Measurements from ENCODE around the gene NVL. TPM values are rescaled to one million over a fixed set of nuclear protein-coding genes. Genes with fewer than 3 reads are reported as not detected.

Gene NVL
- polyA plus RNA-seq, 1 of the 3 experiments (the other 2 are of a cell fraction) = 12.4 TPM

DNA sequence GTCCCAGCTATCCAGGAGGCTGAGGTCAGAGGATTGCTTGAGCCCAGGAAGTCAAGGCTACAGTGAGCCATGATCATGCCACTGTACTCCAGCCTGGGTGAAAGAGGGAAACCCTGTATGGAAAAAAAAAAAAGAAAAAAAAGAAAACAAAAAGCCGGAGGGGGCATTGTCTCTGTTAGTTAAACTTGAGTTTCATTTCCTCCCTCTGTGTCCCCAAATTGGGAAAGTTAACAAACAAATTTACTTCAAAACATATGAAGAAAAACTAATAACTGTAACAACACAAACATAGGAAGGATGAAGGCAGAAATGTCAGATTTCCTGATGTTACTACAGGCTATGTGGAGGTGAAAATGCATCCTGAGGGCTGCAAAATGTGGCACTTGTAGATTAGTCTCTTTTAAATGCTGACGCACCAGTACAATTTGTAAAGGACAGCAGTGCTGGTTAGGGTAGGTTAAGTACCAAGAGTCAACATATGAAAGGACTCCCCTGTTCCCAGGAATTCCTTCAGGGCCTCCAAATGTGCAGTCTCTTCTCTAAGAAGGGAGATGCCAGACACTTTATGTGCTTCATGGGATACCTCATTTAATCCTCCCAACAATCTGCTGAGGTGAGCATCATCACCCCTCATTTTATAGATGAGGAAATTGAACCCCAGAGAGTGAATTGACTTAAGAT, 94.0 kb downstream of the NVL start:
- no peaks in the 10 kb centered on the region for H3K27me3 ChIP-seq (ENCODE audit: insufficient read depth)
- no peak for DNase-seq
- POLR2A ChIA-PET = no interaction called here

More for the DNA sequence above, 94.0 kb downstream of the NVL start:
- no peaks in the 10 kb centered on the region for H3K9me3 ChIP-seq
- H3K36me3 ChIP-seq (replicated peaks in 1 of 2; ENCODE audit: control insufficient read depth in 1 of 2, insufficient read depth in 2 of 2, low read length in 1 of 2) = peaks cover 24 to 27% of the 10 kb centered on the region in 2 experiments
- H3K4me3 ChIP-seq (ENCODE audit: low read depth in 2 of 2, low read length in 1 of 2) = no peak overlapping the region
- H3K79me2 ChIP-seq (ENCODE audit: insufficient read depth) = no peaks in the 10 kb centered on the region
- no peaks in the 10 kb centered on the region for H4K20me1 ChIP-seq (ENCODE audit: insufficient read depth)
- no peak overlapping the region for H3K4me2 ChIP-seq
- no peaks in the 10 kb centered on the region for H3K4me1 ChIP-seq (ENCODE audit: control insufficient read depth in 1 of 2, insufficient read depth in 2 of 2, low read depth in 1 of 2, low read length in 1 of 2)
- H3K27ac ChIP-seq (ENCODE audit: low read depth in 2 of 2, low read length in 1 of 2) = no peak overlapping the region
- no peak overlapping the region for H2AFZ ChIP-seq (ENCODE audit: low read depth)
- TF ChIP-seq, protein P1, sequence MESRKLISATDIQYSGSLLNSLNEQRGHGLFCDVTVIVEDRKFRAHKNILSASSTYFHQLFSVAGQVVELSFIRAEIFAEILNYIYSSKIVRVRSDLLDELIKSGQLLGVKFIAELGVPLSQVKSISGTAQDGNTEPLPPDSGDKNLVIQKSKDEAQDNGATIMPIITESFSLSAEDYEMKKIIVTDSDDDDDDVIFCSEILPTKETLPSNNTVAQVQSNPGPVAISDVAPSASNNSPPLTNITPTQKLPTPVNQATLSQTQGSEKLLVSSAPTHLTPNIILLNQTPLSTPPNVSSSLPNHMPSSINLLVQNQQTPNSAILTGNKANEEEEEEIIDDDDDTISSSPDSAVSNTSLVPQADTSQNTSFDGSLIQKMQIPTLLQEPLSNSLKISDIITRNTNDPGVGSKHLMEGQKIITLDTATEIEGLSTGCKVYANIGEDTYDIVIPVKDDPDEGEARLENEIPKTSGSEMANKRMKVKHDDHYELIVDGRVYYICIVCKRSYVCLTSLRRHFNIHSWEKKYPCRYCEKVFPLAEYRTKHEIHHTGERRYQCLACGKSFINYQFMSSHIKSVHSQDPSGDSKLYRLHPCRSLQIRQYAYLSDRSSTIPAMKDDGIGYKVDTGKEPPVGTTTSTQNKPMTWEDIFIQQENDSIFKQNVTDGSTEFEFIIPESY (IDR thresholded peaks at IDR 0.05; ENCODE audit: borderline replicate concordance, low read depth) = no peak
- no peak for TF ChIP-seq CHD2 (IDR thresholded peaks at IDR 0.05; ENCODE audit: low read length, partially characterized antibody)
- TF ChIP-seq, protein P2, sequence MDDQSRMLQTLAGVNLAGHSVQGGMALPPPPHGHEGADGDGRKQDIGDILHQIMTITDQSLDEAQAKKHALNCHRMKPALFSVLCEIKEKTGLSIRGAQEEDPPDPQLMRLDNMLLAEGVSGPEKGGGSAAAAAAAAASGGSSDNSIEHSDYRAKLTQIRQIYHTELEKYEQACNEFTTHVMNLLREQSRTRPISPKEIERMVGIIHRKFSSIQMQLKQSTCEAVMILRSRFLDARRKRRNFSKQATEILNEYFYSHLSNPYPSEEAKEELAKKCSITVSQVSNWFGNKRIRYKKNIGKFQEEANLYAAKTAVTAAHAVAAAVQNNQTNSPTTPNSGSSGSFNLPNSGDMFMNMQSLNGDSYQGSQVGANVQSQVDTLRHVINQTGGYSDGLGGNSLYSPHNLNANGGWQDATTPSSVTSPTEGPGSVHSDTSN (IDR thresholded peaks at IDR 0.05) = no peak
- no peak for TF ChIP-seq YY1 (IDR thresholded peaks at IDR 0.05; ENCODE audit: low read depth)
- no peak for TF ChIP-seq NFIC (IDR thresholded peaks at IDR 0.05; ENCODE audit: borderline replicate concordance)
- TF ChIP-seq POLR2AphosphoS5 (IDR thresholded peaks at IDR 0.05; ENCODE audit: low read depth, low read length) = no peak
- TF ChIP-seq, protein P3, sequence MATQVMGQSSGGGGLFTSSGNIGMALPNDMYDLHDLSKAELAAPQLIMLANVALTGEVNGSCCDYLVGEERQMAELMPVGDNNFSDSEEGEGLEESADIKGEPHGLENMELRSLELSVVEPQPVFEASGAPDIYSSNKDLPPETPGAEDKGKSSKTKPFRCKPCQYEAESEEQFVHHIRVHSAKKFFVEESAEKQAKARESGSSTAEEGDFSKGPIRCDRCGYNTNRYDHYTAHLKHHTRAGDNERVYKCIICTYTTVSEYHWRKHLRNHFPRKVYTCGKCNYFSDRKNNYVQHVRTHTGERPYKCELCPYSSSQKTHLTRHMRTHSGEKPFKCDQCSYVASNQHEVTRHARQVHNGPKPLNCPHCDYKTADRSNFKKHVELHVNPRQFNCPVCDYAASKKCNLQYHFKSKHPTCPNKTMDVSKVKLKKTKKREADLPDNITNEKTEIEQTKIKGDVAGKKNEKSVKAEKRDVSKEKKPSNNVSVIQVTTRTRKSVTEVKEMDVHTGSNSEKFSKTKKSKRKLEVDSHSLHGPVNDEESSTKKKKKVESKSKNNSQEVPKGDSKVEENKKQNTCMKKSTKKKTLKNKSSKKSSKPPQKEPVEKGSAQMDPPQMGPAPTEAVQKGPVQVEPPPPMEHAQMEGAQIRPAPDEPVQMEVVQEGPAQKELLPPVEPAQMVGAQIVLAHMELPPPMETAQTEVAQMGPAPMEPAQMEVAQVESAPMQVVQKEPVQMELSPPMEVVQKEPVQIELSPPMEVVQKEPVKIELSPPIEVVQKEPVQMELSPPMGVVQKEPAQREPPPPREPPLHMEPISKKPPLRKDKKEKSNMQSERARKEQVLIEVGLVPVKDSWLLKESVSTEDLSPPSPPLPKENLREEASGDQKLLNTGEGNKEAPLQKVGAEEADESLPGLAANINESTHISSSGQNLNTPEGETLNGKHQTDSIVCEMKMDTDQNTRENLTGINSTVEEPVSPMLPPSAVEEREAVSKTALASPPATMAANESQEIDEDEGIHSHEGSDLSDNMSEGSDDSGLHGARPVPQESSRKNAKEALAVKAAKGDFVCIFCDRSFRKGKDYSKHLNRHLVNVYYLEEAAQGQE (IDR thresholded peaks at IDR 0.05; ENCODE audit: low read depth, low read length) = no peak
- TF ChIP-seq FOXM1 (IDR thresholded peaks at IDR 0.05; ENCODE audit: low read depth) = no peak
- no peak for TF ChIP-seq FOSL2 (IDR thresholded peaks at IDR 0.05; ENCODE audit: borderline replicate concordance, low read depth)
- TF ChIP-seq RFX5 (IDR thresholded peaks at IDR 0.05; ENCODE audit: low read length) = no peak
- no peak for TF ChIP-seq EP300 (IDR thresholded peaks at IDR 0.05; ENCODE audit: borderline replicate concordance in 1 of 2, low read depth in 1 of 2, low read length in 1 of 2)
- no peak for TF ChIP-seq ELF1 (IDR thresholded peaks at IDR 0.05)
- no peak for TF ChIP-seq FOXJ3 (CRISPR knock-in tag; IDR thresholded peaks at IDR 0.05)
- no peak for TF ChIP-seq RXRA (IDR thresholded peaks at IDR 0.05; ENCODE audit: borderline replicate concordance, low read depth)
- H3K9ac ChIP-seq = no peak overlapping the region
- WGBS (ENCODE audit: low lambda C conversion rate) = 82% methylated on average over 2 of the region's 2 CpGs
- H3F3A ChIP-seq (replicated peaks; ENCODE audit: insufficient read depth) = no peaks in the 10 kb centered on the region
- H3K9me2 ChIP-seq = no peaks in the 10 kb centered on the region
- CTCF ChIA-PET = no interaction called here

All from SK-N-SH (cell line).